ENCODE data around the gene AGBL4. TPM values are rescaled to one million over a fixed set of nuclear protein-coding genes. Genes with fewer than 3 reads are reported as not detected.

AGBL4 gene
- total RNA-seq, 6 experiments from 2014 or later: 0.06 to 1.8 (median 0.93) TPM

GRCh38 chr1:49686107-49686506 is 337.6 kb downstream of the AGBL4 start:
- ATAC-seq (peak in 2 of 4 donors; percentile 24 to 59), DNase-seq (peak in 1 of 3 donors; percentile 21)
- 39% methylated on average over 3 of the region's 3 CpGs for WGBS (ENCODE audit: insufficient coverage, low coverage, low lambda C conversion rate, missing lambda C conversion rate)
- H3K36me3 ChIP-seq: no peaks in the 10 kb centered on the region
- TF ChIP-seq POLR2A (IDR thresholded peaks at IDR 0.05) (no peak), CTCF (IDR thresholded peaks at IDR 0.05) (no peak)
- no peaks in the 10 kb centered on the region for H3K27me3 ChIP-seq
- no peaks in the 10 kb centered on the region for H3K4me1 ChIP-seq
- H3K9me3 ChIP-seq: no peaks in the 10 kb centered on the region
- H3K27ac ChIP-seq: no peak overlapping the region
- intact Hi-C loops (cut with DNase I): no loop called here
- no peak overlapping the region for H3K4me3 ChIP-seq

GRCh38 chr1:49677706-49678105 is 346.0 kb downstream of the AGBL4 start:
- Histone ChIP-seq H3K4me1 (no peaks in the 10 kb centered on the region), H3K27me3 (no peaks in the 10 kb centered on the region), H3K27ac (no peak overlapping the region), H3K4me3 (no peak overlapping the region), H3K36me3 (no peaks in the 10 kb centered on the region), H3K9me3 (no peaks in the 10 kb centered on the region)
- intact Hi-C loops (cut with DNase I): no loop called here
- DNase-seq (no peak), ATAC-seq (no peak)
- TF ChIP-seq POLR2A (IDR thresholded peaks at IDR 0.05): no peak
- no peak for TF ChIP-seq CTCF (IDR thresholded peaks at IDR 0.05)
- WGBS (ENCODE audit: insufficient coverage, low coverage, low lambda C conversion rate, missing lambda C conversion rate): 40% methylated on average over 2 of the region's 2 CpGs

GRCh38 chr1:49651136-49651535 is 372.6 kb downstream of the AGBL4 start:
- Histone ChIP-seq H3K36me3 (no peaks in the 10 kb centered on the region), H3K27ac (no peak overlapping the region), H3K4me3 (no peak overlapping the region), H3K27me3 (no peaks in the 10 kb centered on the region), H3K4me1 (no peaks in the 10 kb centered on the region), H3K9me3 (no peaks in the 10 kb centered on the region)
- no peak for TF ChIP-seq CTCF (IDR thresholded peaks at IDR 0.05)
- no peak for TF ChIP-seq POLR2A (IDR thresholded peaks at IDR 0.05)
- intact Hi-C loops (cut with DNase I): no loop called here
- no peak for DNase-seq
- WGBS (ENCODE audit: insufficient coverage, low coverage, low lambda C conversion rate, missing lambda C conversion rate): 45% methylated on average over 3 of the region's 3 CpGs
- ATAC-seq: no peak

- no peak for TF ChIP-seq POLR2A (IDR thresholded peaks at IDR 0.05)
- TF ChIP-seq CTCF (IDR thresholded peaks at IDR 0.05): no peak
- DNase-seq: no peak
- Histone ChIP-seq H3K4me1 (no peaks in the 10 kb centered on the region), H3K27me3 (no peaks in the 10 kb centered on the region), H3K27ac (no peak overlapping the region), H3K4me3 (no peak overlapping the region), H3K36me3 (no peaks in the 10 kb centered on the region), H3K9me3 (no peaks in the 10 kb centered on the region)
- ATAC-seq: no peak
- 60% methylated on average over 2 of the region's 2 CpGs for WGBS (ENCODE audit: insufficient coverage, low coverage, low lambda C conversion rate, missing lambda C conversion rate)
- intact Hi-C loops (cut with DNase I): no loop called here
These were observed 393.6 kb downstream of the AGBL4 start for GRCh38 chr1:49630156-49630555.

- DNase-seq: no peak
- Histone ChIP-seq H3K4me3 (no peak overlapping the region), H3K4me1 (no peaks in the 10 kb centered on the region), H3K27ac (no peak overlapping the region), H3K36me3 (no peaks in the 10 kb centered on the region), H3K9me3 (no peaks in the 10 kb centered on the region), H3K27me3 (no peaks in the 10 kb centered on the region)
- intact Hi-C loops (cut with DNase I): no loop called here
- no peak for ATAC-seq
- 57% methylated on average over 3 of the region's 3 CpGs for WGBS (ENCODE audit: insufficient coverage, low coverage, low lambda C conversion rate, missing lambda C conversion rate)
- no peak for TF ChIP-seq POLR2A (IDR thresholded peaks at IDR 0.05)
These were observed 396.0 kb downstream of the AGBL4 start for GRCh38 chr1:49627781-49628180.
